Mammary epithelial cell (primary cell): Measurements from ENCODE around the gene TMEM151A.

Source experiments
- CTCF ChIP-seq, 2 donors: IDR thresholded peaks in 1 of 2; conservative IDR thresholded peaks in 1 of 2; 2 replicates each; pipeline ENCODE4 v1.5.1; 2011 to 2012; ENCODE audit warnings: inconsistent platforms in 2 of 2, low read length in 2 of 2, mild to moderate bottlenecking in 2 of 2, control low read depth in 1 of 2, low read depth in 1 of 2; ENCODE audit not compliant: insufficient read depth in 1 of 2; ENCODE audit errors: extremely low read depth in 1 of 2
- EZH2 ChIP-seq: IDR thresholded peaks from 2 replicates; pipeline ENCODE4 v1.6.1; 2012; ENCODE audit warnings: low read length, inconsistent platforms, borderline replicate concordance

- TF ChIP-seq CTCF (conservative IDR thresholded peaks at IDR 0.05 in 1 of 2, IDR thresholded peaks at IDR 0.05 in 1 of 2; ENCODE audit: extremely low read depth in 1 of 2, insufficient read depth in 1 of 2, low read depth in 1 of 2, low read length in 2 of 2), result no peak
- no peak for TF ChIP-seq EZH2
Observed at GRCh38 chr11:66277471-66278362, 14.0 kb upstream of the TMEM151A start, which contains the start of gene CNIH2.
